A549 (cell line): ENCODE results near the gene GABRR3. TPM values are rescaled to one million over a fixed set of nuclear protein-coding genes. Genes with fewer than 3 reads are reported as not detected.
A peak's percentile ranks its signal among the peaks of the same experiment; 100 is the strongest.

Experiments used
- ATAC-seq, 2 experiments: fragments of 200-7000 bp in 1 of 2; fragments of >200 bp in 1 of 2; cut with Nextera tagmentation in 1 of 2; cut with Tn5 transposase in 1 of 2; 3 replicates each; pipeline versions ENCODE4 v1.8.0 to v1.9.1; 2018 to 2020; ENCODE audit warnings: mild to moderate bottlenecking in 1 of 2, moderate library complexity in 1 of 2
- CTCF ChIA-PET: fragments of 300-600 bp; sonication (Branson Sonifier 250); formaldehyde crosslinking; extraction: SDS; loops from one replicate; lab custom pipeline; 2021; ENCODE audit warnings: antibody characterized with exemption, inconsistent platforms; lab: Yijun Ruan, JAX
- POLR2A ChIA-PET: fragments of 350-600 bp; formaldehyde crosslinking; extraction: SDS; loops from one replicate; lab custom pipeline; 2021; ENCODE audit warnings: antibody characterized with exemption, inconsistent platforms; lab: Yijun Ruan, JAX
- DNase-seq, 2 experiments: peaks; one replicate each; pipeline versions ENCODE4 v3.0.0 to v3.0.0-alpha.2; 2011 to 2016; ENCODE audit warnings: low read depth in 1 of 2, low spot score in 1 of 2
- FAIRE-seq: peaks from 2 replicates; lab custom pipeline; 2011; peaks lifted over from hg19 to GRCh38; lab: Jason Lieb, UNC
- H3K27ac ChIP-seq, 2 experiments: fragments of >200 bp; sonication (Bioruptor Twin); formaldehyde crosslinking; 3 replicates each; pipeline ENCODE4 v1.5.1; 2016 to 2017
- H3K4me1 ChIP-seq: fragments of >200 bp; sonication (Bioruptor Twin); formaldehyde crosslinking; 3 replicates; pipeline ENCODE4 v1.6.1; 2016
- H3K4me2 ChIP-seq: fragments of >200 bp; sonication (Bioruptor Twin); formaldehyde crosslinking; 3 replicates; pipeline ENCODE4 v1.6.1; 2016
- H3K4me3 ChIP-seq: fragments of >200 bp; sonication (Bioruptor Twin); formaldehyde crosslinking; 3 replicates; pipeline ENCODE4 v1.5.1; 2016
- H3K9me3 ChIP-seq: fragments of >200 bp; sonication (Bioruptor Twin); formaldehyde crosslinking; 3 replicates; pipeline ENCODE4 v1.6.1; 2016
- CEBPB ChIP-seq, 2 experiments: fragments of >200 bp in 1 of 2; sonication (Bioruptor Twin) in 1 of 2; formaldehyde crosslinking in 1 of 2; IDR thresholded peaks; 2 replicates each; pipeline ENCODE4 v1.6.1; 2012 to 2016
- CHD4 ChIP-seq: fragments of 200-600 bp; sonication (generic); IDR thresholded peaks from 2 replicates; pipeline ENCODE4 v1.6.1; 2016; ENCODE audit warnings: antibody characterized with exemption, mild to moderate bottlenecking, borderline replicate concordance
- CTCF ChIP-seq: fragments of >200 bp; sonication (Bioruptor Twin); formaldehyde crosslinking; IDR thresholded peaks from 3 replicates; pipeline ENCODE4 v1.5.1; 2016
- EHF ChIP-seq: fragments of 250-450 bp; sonication (Bioruptor Pico); IDR thresholded peaks from 2 replicates; pipeline ENCODE4 v1.5.0; 2020; ENCODE audit warnings: mild to moderate bottlenecking
- EP300 ChIP-seq, 2 experiments: fragments of >200 bp; sonication (Bioruptor Twin); formaldehyde crosslinking; IDR thresholded peaks; 2 replicates in 1 of 2; 3 replicates in 1 of 2; pipeline ENCODE4 v1.6.1; 2016 to 2017
- FOSB ChIP-seq: fragments of 250-450 bp; sonication (Bioruptor Pico); IDR thresholded peaks from 2 replicates; pipeline ENCODE4 v1.5.0; 2020; ENCODE audit warnings: mild to moderate bottlenecking, moderate library complexity
- HEYL ChIP-seq: fragments of 250-450 bp; sonication (Bioruptor Pico); IDR thresholded peaks from 2 replicates; pipeline ENCODE4 v1.8.0; 2021; ENCODE audit warnings: mild to moderate bottlenecking, moderate library complexity
- KDM5A ChIP-seq: fragments of 200-600 bp; sonication (generic); IDR thresholded peaks from 2 replicates; pipeline ENCODE4 v1.6.1; 2016; ENCODE audit warnings: antibody characterized with exemption, mild to moderate bottlenecking
- PBX3 ChIP-seq: IDR thresholded peaks from 2 replicates; pipeline ENCODE4 v1.6.1; 2012
- RAD21 ChIP-seq, 2 experiments: fragments of >200 bp in 1 of 2; sonication (Bioruptor Twin) in 1 of 2; formaldehyde crosslinking in 1 of 2; IDR thresholded peaks in 1 of 2; conservative IDR thresholded peaks in 1 of 2; 2 replicates in 1 of 2; 3 replicates in 1 of 2; pipeline ENCODE4 v1.6.1; 2012 to 2018; ENCODE audit warnings: inconsistent platforms in 1 of 2
- RCOR1 ChIP-seq: fragments of 150-350 bp; IDR thresholded peaks from 2 replicates; pipeline ENCODE4 v1.6.1; 2014; ENCODE audit warnings: antibody characterized with exemption, low read length, low read depth
- SMC3 ChIP-seq: fragments of >200 bp; sonication (Bioruptor Twin); formaldehyde crosslinking; IDR thresholded peaks from 3 replicates; pipeline ENCODE4 v1.6.1; 2018; ENCODE audit warnings: inconsistent platforms
- ZFP36 ChIP-seq: fragments of 450-650 bp; IDR thresholded peaks from 2 replicates; pipeline ENCODE4 v1.6.1; 2014; ENCODE audit warnings: borderline replicate concordance; ENCODE audit not compliant: partially characterized antibody
- WGBS: methylation state at CpG from one replicate; pipeline ENCODE4 v1.1.6; 2017; ENCODE audit errors: missing lambda C conversion rate; 5-methylcytosine and 5-hydroxymethylcytosine counted together
- polyA plus RNA-seq, 4 experiments: library from polyadenylated mRNA; depleted of rRNA in 3 of 4; stranded (reverse); fragments of >200 nt; fragmentation: RNase III in 1 of 4; extraction: RNeasy Plus Mini Kit Qiagen cat#74134 plus additional on column Dnase treatment in 1 of 4; gene quantifications; 2 replicates in 3 of 4; 3 replicates in 1 of 4; pipeline ENCODE4 v1.2.3, GENCODE V29; 2011 to 2017
- TF ChIP-seq, protein P1 (sequence below): fragments of >200 bp; sonication (Bioruptor Twin); formaldehyde crosslinking; IDR thresholded peaks from 3 replicates; pipeline ENCODE4 v1.6.1; 2016
- TF ChIP-seq, protein P2 (sequence below): IDR thresholded peaks from 2 replicates; pipeline ENCODE4 v1.6.1; 2012
- TF ChIP-seq, protein P3 (sequence below): fragments of >200 bp; sonication (Bioruptor Twin); formaldehyde crosslinking; IDR thresholded peaks from 2 replicates; pipeline ENCODE4 v1.6.1; 2016

Gene GABRR3
- polyA plus RNA-seq, 2 of the 4 experiments (the other 2 are of a cell fraction) = not detected

DNA sequence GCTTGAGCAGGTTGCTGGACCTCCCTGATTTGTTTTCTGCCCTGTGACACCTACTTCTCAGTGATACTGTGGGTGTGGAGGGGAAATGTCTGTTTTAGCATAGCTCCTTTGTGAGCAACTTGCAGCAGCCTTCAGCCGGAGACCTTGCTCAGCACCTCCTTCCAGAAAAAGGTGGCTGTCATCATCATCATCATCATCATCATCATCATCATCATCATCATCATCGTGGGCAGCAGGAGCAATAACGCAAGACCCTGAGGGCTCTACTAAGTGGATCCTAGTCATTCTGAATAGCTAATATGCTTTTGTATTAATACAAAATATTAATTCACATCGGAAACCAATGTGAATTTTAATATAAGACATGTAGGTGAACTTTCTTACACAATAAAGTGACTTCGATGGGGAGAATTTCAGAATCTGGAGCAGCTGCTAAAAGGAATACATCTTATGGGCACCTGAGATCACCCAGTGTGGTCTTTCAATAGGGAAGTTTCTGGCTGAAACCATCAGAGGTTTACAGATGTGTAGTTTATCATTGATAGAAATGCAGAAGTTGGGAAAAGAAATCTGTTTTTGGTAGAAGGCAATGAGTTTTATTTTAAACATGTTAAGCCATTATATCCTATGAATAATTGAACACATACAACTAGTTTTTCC lies 8.6 kb downstream of the GABRR3 start:
- 59% methylated on average over 5 of the region's 5 CpGs for WGBS
- no peaks in the 10 kb centered on the region for H3K4me1 ChIP-seq
- TF ChIP-seq ZFP36 = no peak
- no peak for TF ChIP-seq HEYL (CRISPR knock-in tag)
- TF ChIP-seq KDM5A = no peak
- DNase-seq = no peak
- ATAC-seq = no peak
- FAIRE-seq = no peak
- H3K4me2 ChIP-seq = no peak overlapping the region
- ChIA-PET POLR2A (no interaction called here), CTCF (interaction anchor here (0.6 to 7.6 kb wide), 6 partner anchors 10 to 415 kb away, joined by 3 to 78 read pairs (median 5); partner anchors contain the start of gene CRYBG3)
- H3K27ac ChIP-seq = no peak overlapping the region
- no peak overlapping the region for H3K4me3 ChIP-seq
- H3K9me3 ChIP-seq = no peaks in the 10 kb centered on the region

DNA sequence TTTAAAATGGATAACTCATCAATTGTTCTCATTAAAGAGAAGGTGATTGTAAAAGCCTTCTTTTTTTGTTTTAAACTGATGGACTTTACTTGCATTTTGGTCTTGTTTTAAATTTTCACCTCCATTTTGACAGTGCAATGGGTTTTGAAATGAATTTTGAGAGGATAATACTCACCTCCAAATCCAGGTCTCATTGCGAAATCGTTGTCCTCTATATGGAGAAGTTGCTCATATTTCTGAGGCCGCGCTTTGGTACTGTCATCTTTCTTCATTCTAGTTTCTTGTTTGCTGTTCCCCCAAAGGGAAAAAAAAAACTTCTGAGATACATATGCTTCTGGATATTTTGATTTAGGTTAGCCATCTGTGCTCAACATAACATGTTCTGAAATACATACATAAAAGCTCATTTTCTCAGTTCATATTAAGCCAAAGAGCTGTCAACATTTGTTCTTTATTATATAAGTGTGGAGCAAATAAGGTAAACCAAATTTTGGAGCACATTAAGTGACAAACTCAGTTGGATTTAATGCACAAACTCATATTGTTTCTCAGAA lies 9.6 kb downstream of the GABRR3 start:
- H3K4me2 ChIP-seq = no peak overlapping the region
- DNase-seq (no peak), FAIRE-seq (no peak)
- POLR2A ChIA-PET = no interaction called here
- TF ChIP-seq SMC3 (no peak), CEBPB (IDR thresholded peaks at IDR 0.05) (0 out of 4 replicates have a peak, but pooled peaks of 1 of the 2 experiments have one; percentile 16)
- TF ChIP-seq, protein P1, sequence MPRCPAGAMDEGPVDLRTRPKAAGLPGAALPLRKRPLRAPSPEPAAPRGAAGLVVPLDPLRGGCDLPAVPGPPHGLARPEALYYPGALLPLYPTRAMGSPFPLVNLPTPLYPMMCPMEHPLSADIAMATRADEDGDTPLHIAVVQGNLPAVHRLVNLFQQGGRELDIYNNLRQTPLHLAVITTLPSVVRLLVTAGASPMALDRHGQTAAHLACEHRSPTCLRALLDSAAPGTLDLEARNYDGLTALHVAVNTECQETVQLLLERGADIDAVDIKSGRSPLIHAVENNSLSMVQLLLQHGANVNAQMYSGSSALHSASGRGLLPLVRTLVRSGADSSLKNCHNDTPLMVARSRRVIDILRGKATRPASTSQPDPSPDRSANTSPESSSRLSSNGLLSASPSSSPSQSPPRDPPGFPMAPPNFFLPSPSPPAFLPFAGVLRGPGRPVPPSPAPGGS = no peak
- TF ChIP-seq, all 56 proteins: peak for 1
- Histone ChIP-seq H3K27ac (no peak overlapping the region), H3K4me3 (no peak overlapping the region), H3K4me1 (no peaks in the 10 kb centered on the region), H3K9me3 (no peaks in the 10 kb centered on the region)
- WGBS = 71% methylated on average over 4 of the region's 4 CpGs
- CTCF ChIA-PET = interaction anchor here (0.7 to 7.6 kb wide), 8 partner anchors 9 to 237 kb away, joined by 3 to 101 read pairs (median 6); no protein-coding TSS in a partner anchor
- ATAC-seq = no peak

GRCh38 chr3:98022978-98023820 lies 11.9 kb downstream of the GABRR3 start:
- Histone ChIP-seq H3K9me3 (no peaks in the 10 kb centered on the region), H3K4me2 (peak overlapping the region; percentile 44; the same call in 2 of the 3 replicates), H3K4me3 (no peak overlapping the region), H3K27ac (no peak overlapping the region), H3K4me1 (no peaks in the 10 kb centered on the region)
- peak; percentile 43 to 79 for DNase-seq
- peak; percentile 91 to 96 for ATAC-seq
- POLR2A ChIA-PET = no interaction called here
- FAIRE-seq = no peak
- WGBS = 20% methylated on average over 13 of the region's 13 CpGs
- TF ChIP-seq RAD21 (conservative IDR thresholded peaks at IDR 0.05 in 1 of 2, IDR thresholded peaks at IDR 0.05 in 1 of 2) (peak; percentile 96 to 99), EP300 (IDR thresholded peaks at IDR 0.05) (no peak), CTCF (peak; percentile 96), SMC3 (peak; percentile 96)
- CTCF ChIA-PET = interaction anchor here (0.6 to 7.6 kb wide), 41 partner anchors 12 to 1401 kb away, joined by 3 to 101 read pairs (median 4); partner anchors contain the start of gene CRYBG3

DNA sequence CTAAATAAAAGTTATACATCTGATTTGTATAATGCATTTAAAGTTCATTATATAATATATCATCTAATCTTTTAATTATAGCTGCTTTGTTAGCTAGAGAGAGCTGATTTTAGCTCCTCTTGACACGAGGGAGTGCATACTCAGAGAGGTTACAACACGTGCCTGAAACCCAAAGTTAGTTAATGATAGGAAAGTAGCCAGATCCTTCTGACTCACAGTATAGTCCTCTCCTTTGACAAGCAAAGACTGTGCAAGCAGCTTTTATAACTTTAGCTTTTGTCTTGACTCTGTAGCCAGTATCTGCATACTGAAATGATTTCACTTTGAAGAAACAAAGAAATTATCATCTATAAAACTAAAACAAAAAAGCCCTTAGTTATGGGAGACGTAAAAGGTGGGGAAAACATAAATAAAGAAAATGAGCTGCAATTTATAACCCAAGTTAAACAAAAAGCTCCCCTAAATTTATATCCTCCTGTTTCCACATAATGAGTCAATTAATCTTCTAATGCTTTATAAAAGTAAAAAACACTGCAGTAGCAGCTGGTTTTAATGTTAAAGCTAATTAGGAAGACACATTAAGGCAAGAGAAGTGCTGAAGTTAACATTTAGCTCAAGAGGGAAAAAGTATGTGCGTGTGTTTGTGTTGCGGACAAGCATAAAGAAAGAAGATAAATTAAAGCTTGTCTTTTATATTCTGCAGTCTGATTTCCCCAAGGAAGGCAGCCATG lies 13.1 kb downstream of the GABRR3 start:
- no peak overlapping the region for H3K4me3 ChIP-seq
- no peak for FAIRE-seq
- H3K27ac ChIP-seq = no peak overlapping the region
- DNase-seq = no peak
- CTCF ChIA-PET = interaction anchor here (1.0 to 7.6 kb wide), 16 partner anchors 11 to 230 kb away, joined by 3 to 101 read pairs (median 5); partner anchors contain the start of gene CRYBG3
- POLR2A ChIA-PET = interaction anchor here (0.9 kb wide), 1 partner anchor 200 kb away, joined by 3 read pairs; the partner anchor contains the start of gene CRYBG3
- H3K9me3 ChIP-seq = no peaks in the 10 kb centered on the region
- 52% methylated on average over 5 of the region's 5 CpGs for WGBS
- no peaks in the 10 kb centered on the region for H3K4me1 ChIP-seq
- no peak overlapping the region for H3K4me2 ChIP-seq
- TF ChIP-seq, protein P2, sequence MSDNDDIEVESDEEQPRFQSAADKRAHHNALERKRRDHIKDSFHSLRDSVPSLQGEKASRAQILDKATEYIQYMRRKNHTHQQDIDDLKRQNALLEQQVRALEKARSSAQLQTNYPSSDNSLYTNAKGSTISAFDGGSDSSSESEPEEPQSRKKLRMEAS = no peak
- TF ChIP-seq CHD4 (no peak), PBX3 (no peak), CEBPB (IDR thresholded peaks at IDR 0.05) (no peak), FOSB (CRISPR knock-in tag) (no peak), SMC3 (no peak), RCOR1 (no peak), EHF (CRISPR knock-in tag) (no peak), KDM5A (no peak)
- TF ChIP-seq, protein P3, sequence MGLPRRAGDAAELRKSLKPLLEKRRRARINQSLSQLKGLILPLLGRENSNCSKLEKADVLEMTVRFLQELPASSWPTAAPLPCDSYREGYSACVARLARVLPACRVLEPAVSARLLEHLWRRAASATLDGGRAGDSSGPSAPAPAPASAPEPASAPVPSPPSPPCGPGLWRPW = no peak
- TF ChIP-seq, all 56 proteins: peak for 0
- ATAC-seq = peak in 1 of 2 experiments; percentile 34; a peak in 1 of 6 replicates
